Embryonic facial prominence (tissue), 1 donor: ENCODE results near the gene DBP.

Source experiments
- DNase-seq: peaks from one replicate; pipeline ENCODE4 v3.0.0-alpha.2; 2016; ENCODE audit errors: extremely low spot score

The DBP gene

GRCh38 chr19:48611872-48612271 is 25.3 kb downstream of the DBP start:
- no peak for DNase-seq

- no peak for DNase-seq
Measured at GRCh38 chr19:48609571-48610108, 27.5 kb downstream of the DBP start.

GRCh38 chr19:48608798-48609263 is 28.3 kb downstream of the DBP start:
- no peak for DNase-seq

- no peak for DNase-seq
Measured at GRCh38 chr19:48607359-48607755, 29.8 kb downstream of the DBP start.

GRCh38 chr19:48606463-48607358 is 30.5 kb downstream of the DBP start, which contains the start of gene SPACA4:
SPACA4 (plus strand) TSS chr19:48606742; CDS start chr19:48606979, 237 bp downstream.
- DNase-seq, result no peak

- no peak for DNase-seq
Measured at GRCh38 chr19:48603850-48604249, 33.3 kb downstream of the DBP start.

- DNase-seq, result no peak
Measured at GRCh38 chr19:48603449-48603848, 33.7 kb downstream of the DBP start.

- no peak for DNase-seq
Measured at GRCh38 chr19:48603001-48603400, 34.2 kb downstream of the DBP start.

GRCh38 chr19:48600679-48601417 is 36.3 kb downstream of the DBP start:
- DNase-seq, result no peak

GRCh38 chr19:48598996-48599700 is 38.0 kb downstream of the DBP start:
- no peak for DNase-seq

GRCh38 chr19:48596679-48597465 is 40.3 kb downstream of the DBP start:
- DNase-seq, result no peak

- no peak for DNase-seq
Measured at GRCh38 chr19:48596237-48596636, 40.9 kb downstream of the DBP start.

- DNase-seq, result no peak
Measured at GRCh38 chr19:48595833-48596232, 41.3 kb downstream of the DBP start.

GRCh38 chr19:48595171-48595570 is 42.0 kb downstream of the DBP start:
- no peak for DNase-seq

- DNase-seq, result no peak
Measured at GRCh38 chr19:48591021-48591420, 46.2 kb downstream of the DBP start.

- peak; percentile 43 for DNase-seq
Measured at GRCh38 chr19:48588670-48589401, 48.3 kb downstream of the DBP start.

GRCh38 chr19:48587387-48587786 is 49.8 kb downstream of the DBP start:
- DNase-seq, result no peak

GRCh38 chr19:48582168-48582567 is 55.0 kb downstream of the DBP start:
- no peak for DNase-seq
